ENCODE measurements around the gene CAND2. TPM values are rescaled to one million over a fixed set of nuclear protein-coding genes. Genes with fewer than 3 reads are reported as not detected.
"Not testable (repeated sequence)": the region's sequence is repeated elsewhere in the genome, so short reads cannot be mapped to it uniquely, and the experiment has no call there.

CAND2 gene
- total RNA-seq, 2 experiments from 2014 or later, result 0.05 to 0.09 TPM

DNA sequence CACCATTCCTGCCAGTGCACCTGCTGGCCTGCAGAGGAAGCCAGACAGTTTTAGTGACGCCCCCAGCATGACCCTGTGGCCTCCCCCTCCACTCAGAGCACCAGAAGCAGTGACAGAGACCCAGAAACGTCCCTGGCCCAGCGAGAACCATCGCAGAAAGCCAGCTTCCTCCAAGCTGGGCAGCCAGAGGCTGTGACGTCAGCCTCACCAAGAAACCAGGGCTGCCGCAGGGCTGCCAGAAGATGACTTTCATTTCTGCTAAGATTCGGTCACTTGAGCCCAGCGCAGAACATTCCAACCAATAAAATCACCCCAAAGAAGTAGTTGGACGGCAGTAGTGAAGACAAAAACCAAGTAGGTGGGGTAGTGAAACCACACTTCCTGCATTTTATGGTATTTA is 74.5 kb downstream of the CAND2 start:
- Mint-ChIP-seq H3K4me1 (peaks cover 21% of the 10 kb centered on the region), H3K27ac (peak overlapping the region; percentile 53), H3K4me3 (peak overlapping the region; percentile 21), H3K36me3 (no peaks in the 10 kb centered on the region), H3K9me3 (ENCODE audit: low read depth) (no peaks in the 10 kb centered on the region), H3K27me3 (peaks cover 28% of the 10 kb centered on the region)
- DNase-seq (peak; percentile 81), ATAC-seq (peak; percentile 73)
- CTCF ChIA-PET, result interaction anchor here (1.7 to 6.0 kb wide), 3 partner anchors 19 to 113 kb away, joined by 4 to 88 read pairs (median 6); no protein-coding TSS in a partner anchor

DNA sequence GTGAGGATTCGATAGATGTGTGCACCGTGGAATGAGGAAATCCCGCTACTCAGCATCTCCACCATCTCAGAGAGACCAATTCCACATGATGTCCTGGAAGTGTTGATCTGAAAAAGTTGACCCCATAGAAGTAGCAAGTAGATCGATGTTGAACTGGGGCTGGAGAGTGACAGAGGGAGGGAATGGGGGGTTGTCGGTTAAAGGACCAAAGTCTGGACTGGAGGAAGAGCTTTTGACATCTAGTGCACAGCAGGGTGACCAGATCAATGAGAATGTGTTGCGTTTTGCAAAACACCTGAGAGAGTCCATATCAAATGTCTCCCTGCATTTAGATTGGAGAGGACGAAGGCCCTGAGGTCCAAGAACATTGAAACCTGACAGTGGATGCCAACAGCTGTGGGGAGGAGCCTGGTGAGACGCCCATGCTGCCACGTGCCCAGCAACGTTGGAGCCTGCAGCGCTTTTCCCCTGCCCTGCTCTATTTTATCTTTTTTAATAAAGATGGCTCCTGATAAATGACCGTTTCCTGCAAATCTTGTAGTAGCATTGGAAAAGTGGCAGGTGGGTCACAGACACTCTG is 75.0 kb downstream of the CAND2 start:
- CTCF ChIA-PET, result interaction anchor here (1.7 to 6.0 kb wide), 3 partner anchors 18 to 112 kb away, joined by 4 to 88 read pairs (median 6); no protein-coding TSS in a partner anchor

DNA sequence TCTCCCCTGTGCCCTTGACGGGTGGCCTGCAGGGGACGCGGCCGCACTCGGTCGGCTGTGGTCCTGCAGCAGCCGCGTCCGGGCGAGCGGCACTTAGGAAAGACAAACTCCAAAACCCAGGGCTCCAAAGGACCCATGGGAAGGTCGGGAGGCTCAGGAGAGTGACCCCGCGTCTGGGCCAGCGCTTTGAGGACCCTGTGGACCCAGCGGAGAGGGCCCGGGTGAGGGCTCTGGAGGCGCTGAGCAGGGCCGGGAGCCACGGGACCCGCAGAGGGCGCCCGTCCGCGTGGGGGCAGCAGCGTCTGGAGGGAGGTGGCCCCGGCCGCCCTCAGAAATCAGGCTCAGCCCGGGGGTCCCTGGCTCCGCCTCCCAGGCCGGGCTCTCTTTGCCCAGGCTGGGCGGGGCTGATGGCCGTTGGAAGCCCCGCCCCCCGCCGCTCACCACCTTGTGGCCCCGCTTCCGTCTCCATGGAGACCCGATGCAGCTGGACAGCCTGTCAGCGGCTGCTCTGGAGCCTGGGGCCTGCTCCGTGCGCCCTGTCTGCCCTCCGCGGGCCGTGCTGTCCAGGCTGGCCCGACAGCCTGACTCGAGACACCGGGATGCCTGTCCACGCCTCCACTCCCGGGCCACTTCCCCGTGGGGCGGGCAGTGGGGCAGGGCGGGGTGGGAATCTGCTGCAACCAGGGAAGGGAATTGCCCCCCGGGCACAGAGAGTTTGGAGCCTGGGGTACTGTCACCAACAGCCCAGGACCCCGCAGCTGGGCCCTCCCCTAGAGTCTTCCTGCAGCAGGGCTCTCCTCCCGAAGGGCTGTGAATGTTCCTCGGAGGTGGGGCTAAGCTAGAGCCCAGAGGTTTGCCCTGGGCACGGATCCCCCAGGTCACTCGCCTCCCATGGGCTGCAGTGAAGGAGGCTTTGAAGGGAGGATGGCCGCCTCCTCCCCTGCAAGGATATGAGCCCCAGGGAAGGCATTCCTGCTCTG is 79.7 kb downstream of the CAND2 start:
- H3K4me3 Mint-ChIP-seq, result no peak overlapping the region
- H3K27me3 Mint-ChIP-seq, result peaks cover 19% of the 10 kb centered on the region
- ATAC-seq (peak; percentile 49), DNase-seq (no peak)
- CTCF ChIA-PET, result interaction anchor here (1.2 to 3.9 kb wide), 4 partner anchors 11 to 17 kb away, joined by 3 to 13 read pairs (median 6); no protein-coding TSS in a partner anchor
- H3K27ac Mint-ChIP-seq, result no peak overlapping the region
- H3K4me1 Mint-ChIP-seq, result peaks cover 3% of the 10 kb centered on the region
- H3K9me3 Mint-ChIP-seq (ENCODE audit: low read depth), result no peaks in the 10 kb centered on the region
- H3K36me3 Mint-ChIP-seq, result no peaks in the 10 kb centered on the region

More for the DNA sequence above, 75.0 kb downstream of the CAND2 start:
- H3K36me3 Mint-ChIP-seq, result no peaks in the 10 kb centered on the region
- H3K4me1 Mint-ChIP-seq, result peaks cover 21% of the 10 kb centered on the region
- DNase-seq (no peak), ATAC-seq (no peak)
- peaks cover 28% of the 10 kb centered on the region for H3K27me3 Mint-ChIP-seq
- H3K9me3 Mint-ChIP-seq (ENCODE audit: low read depth), result no peaks in the 10 kb centered on the region
- H3K27ac Mint-ChIP-seq, result no peak overlapping the region
- no peak overlapping the region for H3K4me3 Mint-ChIP-seq

DNA sequence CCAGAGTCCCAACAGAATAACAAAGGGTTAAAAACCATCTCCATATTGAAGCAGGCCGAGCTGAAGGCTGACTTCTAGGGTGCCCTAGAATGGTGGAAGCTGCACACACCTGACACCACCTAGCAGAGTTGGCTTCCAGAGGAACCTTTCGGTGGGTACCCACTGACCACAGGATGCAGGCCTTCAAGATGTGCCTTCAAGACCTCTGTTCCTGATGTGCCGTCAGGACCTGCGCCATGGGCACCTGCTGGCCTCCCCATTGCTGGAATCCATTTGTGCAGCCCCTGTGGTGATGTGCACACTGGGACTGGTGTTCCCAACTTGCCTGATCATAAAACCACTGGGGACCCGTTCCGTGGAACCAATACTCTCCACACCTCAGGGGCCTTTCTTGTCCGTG is 80.6 kb downstream of the CAND2 start:
- H3K4me3 Mint-ChIP-seq, result no peak overlapping the region
- no peaks in the 10 kb centered on the region for H3K9me3 Mint-ChIP-seq (ENCODE audit: low read depth)
- H3K4me1 Mint-ChIP-seq, result no peaks in the 10 kb centered on the region
- H3K27ac Mint-ChIP-seq, result no peak overlapping the region
- CTCF ChIA-PET, result interaction anchor here (1.5 to 3.9 kb wide), 3 partner anchors 10 to 107 kb away, joined by 4 to 13 read pairs (median 5); no protein-coding TSS in a partner anchor
- H3K36me3 Mint-ChIP-seq, result no peaks in the 10 kb centered on the region
- H3K27me3 Mint-ChIP-seq, result peaks cover 22% of the 10 kb centered on the region
- no peak for DNase-seq
- ATAC-seq, result no peak

DNA sequence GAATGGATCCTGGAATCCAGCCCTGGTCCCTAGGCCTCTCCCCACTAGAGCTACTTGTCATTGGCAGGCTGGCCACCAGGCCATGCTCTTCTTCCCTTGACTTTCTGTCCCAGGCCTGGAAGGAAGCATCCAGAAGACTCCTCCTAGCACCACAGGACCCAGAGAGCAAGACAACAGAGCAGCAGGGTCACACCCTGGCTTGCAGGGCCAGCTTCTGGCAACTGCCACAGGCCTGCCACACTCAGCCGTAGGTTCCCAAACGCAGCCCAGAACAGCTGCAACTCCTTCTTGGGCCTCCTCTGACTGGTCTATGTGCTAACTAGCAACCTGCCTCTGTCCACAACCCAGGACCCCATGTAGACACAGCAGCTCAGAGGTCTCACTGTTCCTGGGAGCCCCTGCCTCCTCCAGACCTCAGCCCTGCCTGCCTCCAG is 81.7 kb downstream of the CAND2 start:
- CTCF ChIA-PET, result interaction anchor here (1.0 to 3.9 kb wide), 5 partner anchors 9 to 106 kb away, joined by 4 to 13 read pairs (median 4); partner anchors contain the start of gene RPL32
- Mint-ChIP-seq H3K27ac (no peak overlapping the region), H3K9me3 (ENCODE audit: low read depth) (no peaks in the 10 kb centered on the region), H3K36me3 (no peaks in the 10 kb centered on the region), H3K4me1 (no peaks in the 10 kb centered on the region), H3K4me3 (no peak overlapping the region), H3K27me3 (peaks cover 25% of the 10 kb centered on the region)
- no peak for DNase-seq
- ATAC-seq, result no peak

DNA sequence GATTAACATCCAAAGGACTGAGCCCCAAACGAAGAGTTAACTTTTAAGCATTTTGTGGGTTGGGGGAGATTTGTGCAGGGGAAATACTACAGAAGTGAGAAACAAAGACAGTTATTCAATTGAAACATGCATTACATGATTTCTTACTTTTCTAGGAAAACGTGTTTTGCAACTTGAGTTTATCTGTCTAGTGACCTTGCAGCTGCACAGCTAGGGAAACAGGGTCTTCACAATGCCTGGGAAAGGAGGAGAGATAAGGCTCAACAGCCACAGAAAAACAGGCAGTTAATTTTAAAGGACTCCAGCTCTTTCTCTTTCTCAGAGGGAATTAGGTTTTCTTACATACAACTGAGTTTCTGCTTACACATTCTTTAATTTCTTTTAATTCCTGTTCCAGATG is 82.3 kb downstream of the CAND2 start:
- H3K27me3 Mint-ChIP-seq, result peaks cover 31% of the 10 kb centered on the region
- not testable (repeated sequence) for H3K4me1 Mint-ChIP-seq; ATAC-seq; DNase-seq; H3K36me3 Mint-ChIP-seq; H3K4me3 Mint-ChIP-seq; H3K9me3 Mint-ChIP-seq (ENCODE audit: low read depth); H3K27ac Mint-ChIP-seq
- CTCF ChIA-PET, result interaction anchor here (1.6 to 3.9 kb wide), 4 partner anchors 8 to 37 kb away, joined by 4 to 13 read pairs (median 10); partner anchors contain the start of gene RPL32

DNA sequence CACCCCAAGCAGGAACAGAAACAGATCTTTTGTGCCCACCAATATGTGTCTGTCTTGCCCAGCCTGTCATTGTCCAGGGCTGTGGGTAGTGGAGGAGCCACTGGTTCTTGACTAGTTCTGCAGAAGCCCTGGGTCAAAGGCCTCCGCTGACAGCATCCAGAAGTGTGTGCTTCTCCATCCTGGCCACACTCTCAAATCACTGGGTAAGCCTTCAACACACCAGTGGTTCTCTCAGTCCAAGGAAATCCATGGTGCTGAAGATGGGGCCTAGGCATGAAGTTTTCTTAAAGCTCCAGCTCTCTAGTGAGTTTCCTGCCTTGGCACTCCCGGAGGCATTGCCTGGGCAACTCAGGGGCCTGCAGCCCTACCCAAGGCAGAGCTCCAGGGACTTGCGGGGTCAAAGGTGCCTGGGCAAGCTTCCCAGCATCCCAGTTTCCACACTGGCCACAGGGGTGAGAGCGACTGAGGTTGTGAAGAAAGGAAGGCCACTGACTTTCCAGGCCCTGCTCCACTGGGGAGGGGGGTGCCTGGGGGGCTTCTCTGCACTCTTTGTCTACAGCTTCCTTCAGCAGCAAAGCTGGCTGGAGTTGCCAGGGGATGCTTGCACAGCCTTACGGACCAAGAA is 82.8 kb downstream of the CAND2 start:
- no peaks in the 10 kb centered on the region for H3K9me3 Mint-ChIP-seq (ENCODE audit: low read depth)
- H3K4me1 Mint-ChIP-seq, result no peaks in the 10 kb centered on the region
- no peak overlapping the region for H3K27ac Mint-ChIP-seq
- ATAC-seq, result no peak
- peaks cover 31% of the 10 kb centered on the region for H3K27me3 Mint-ChIP-seq
- no peaks in the 10 kb centered on the region for H3K36me3 Mint-ChIP-seq
- H3K4me3 Mint-ChIP-seq, result no peak overlapping the region
- CTCF ChIA-PET, result interaction anchor here (1.6 to 3.9 kb wide), 5 partner anchors 8 to 110 kb away, joined by 3 to 13 read pairs (median 8); partner anchors contain the start of gene RPL32
- DNase-seq, result no peak

DNA sequence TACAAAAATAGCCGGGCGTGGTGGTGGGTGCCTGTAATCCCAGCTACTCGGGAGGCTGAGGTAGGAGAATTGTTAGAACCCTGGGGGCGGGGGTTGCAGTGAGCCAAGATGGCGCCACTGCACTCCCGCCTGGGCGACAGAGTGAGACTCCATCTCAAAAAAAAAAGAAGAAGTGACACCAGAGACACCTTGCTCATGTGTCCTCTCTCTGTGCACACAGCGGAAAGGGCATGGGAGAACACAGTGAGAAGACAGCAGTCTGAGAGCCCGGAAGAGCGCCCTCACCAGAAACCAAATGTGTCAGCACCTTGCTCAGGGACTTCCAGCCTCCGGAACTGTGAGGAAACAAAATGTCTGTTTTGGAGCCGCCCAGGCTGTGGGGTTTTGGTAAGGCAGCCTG is 85.4 kb downstream of the CAND2 start:
- CTCF ChIA-PET; DNase-seq; H3K36me3 Mint-ChIP-seq; H3K4me3 Mint-ChIP-seq; H3K9me3 Mint-ChIP-seq (ENCODE audit: low read depth); ATAC-seq; H3K4me1 Mint-ChIP-seq; H3K27ac Mint-ChIP-seq: not testable (repeated sequence)
- peaks cover 40% of the 10 kb centered on the region for H3K27me3 Mint-ChIP-seq

DNA sequence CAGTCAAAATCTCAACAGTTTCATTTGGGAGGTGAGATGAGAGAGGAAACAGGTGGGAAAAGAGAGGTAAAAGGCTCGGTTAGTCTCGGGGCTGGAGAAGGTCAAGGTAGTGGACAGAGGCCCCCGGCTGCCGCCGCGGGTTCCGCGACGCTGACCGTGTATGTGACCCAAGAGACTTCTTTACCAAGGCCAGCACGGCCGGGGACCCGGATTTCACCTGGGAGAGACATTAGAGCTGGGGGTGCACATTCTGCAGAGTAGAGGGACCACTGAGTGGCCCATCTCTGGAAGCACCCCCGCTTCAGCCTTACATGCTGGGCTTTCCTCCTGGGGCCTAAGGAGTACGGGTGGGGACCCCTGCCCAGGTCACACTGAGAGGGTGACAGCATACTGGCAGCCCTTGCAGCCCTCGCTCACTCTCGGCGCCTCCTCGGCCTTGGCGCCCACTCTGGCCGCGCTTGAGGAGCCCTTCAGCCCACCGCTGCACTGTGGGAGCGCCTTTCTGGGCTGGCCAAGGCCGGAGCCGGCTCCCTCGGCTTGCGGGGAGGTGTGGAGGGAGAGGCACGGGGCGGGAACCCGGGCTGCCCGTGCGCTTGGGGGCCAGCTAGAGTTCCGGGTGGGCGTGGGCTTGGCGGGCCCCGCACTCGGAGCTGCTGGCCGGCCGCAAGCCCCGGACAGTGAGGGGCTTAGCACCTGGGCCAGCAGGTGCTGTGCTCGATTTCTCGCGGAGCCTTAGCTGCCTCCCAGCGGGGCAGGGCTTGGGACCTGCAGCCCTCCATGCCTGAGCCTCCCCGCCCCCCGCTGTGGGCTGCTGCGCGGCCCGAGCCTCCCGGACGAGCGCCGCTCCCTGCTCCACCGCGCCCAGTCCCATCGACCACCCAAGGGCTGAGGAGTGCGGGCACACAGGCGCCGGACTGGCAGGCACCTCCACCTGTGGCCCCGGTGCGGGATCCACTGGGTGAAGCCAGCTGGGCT is 86.1 kb downstream of the CAND2 start:
- Mint-ChIP-seq H3K4me3 (no peak overlapping the region), H3K27ac (no peak overlapping the region), H3K4me1 (peaks cover 9% of the 10 kb centered on the region), H3K36me3 (no peaks in the 10 kb centered on the region), H3K27me3 (peaks cover 48% of the 10 kb centered on the region), H3K9me3 (ENCODE audit: low read depth) (no peaks in the 10 kb centered on the region)
- DNase-seq (no peak), ATAC-seq (no peak)
- CTCF ChIA-PET, result interaction anchor here (1.5 to 2.1 kb wide), 2 partner anchors 10 to 15 kb away, joined by 6 read pairs; no protein-coding TSS in a partner anchor

DNA sequence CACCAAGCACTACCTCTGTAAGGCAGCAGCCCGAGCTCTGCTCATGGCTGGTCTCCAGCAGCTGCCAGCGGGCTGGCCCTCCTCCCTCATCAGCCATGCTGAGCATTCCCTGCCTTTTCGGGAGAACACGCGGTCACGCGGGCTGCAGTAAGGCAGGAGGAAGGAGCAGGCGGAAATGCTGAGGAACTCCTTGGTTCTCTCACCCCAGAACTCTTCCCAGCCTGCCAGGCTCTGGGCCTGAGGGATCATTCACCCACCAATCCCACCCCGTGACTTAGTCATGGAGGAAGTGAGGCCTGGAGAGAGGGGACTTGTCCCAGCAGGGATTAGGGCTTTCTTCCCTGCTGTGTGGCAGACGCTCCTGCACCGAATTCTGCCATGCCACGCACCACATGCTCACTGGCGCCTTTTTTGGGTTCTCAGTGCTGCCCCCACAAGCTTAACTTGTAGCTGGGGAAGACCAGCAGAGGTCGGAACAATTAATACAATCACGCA is 87.8 kb downstream of the CAND2 start:
- CTCF ChIA-PET, result interaction anchor here (1.5 to 2.1 kb wide), 2 partner anchors 8 to 16 kb away, joined by 6 read pairs; no protein-coding TSS in a partner anchor
- Mint-ChIP-seq H3K4me3 (no peak overlapping the region), H3K27me3 (peaks cover 58% of the 10 kb centered on the region), H3K4me1 (peaks cover 10% of the 10 kb centered on the region), H3K36me3 (no peaks in the 10 kb centered on the region), H3K27ac (no peak overlapping the region), H3K9me3 (ENCODE audit: low read depth) (no peaks in the 10 kb centered on the region)
- no peak for ATAC-seq
- no peak for DNase-seq

Measured in activated CD8-positive, alpha-beta memory T cell treated with anti-CD3 and anti-CD28 coated beads, Interleukin-2, amount 10 ng/mL, durations not matched to agents 7 days and 5 days (primary cell).